ENCODE data around the gene GIMAP8. TPM values are rescaled to one million over a fixed set of nuclear protein-coding genes. Genes with fewer than 3 reads are reported as not detected.

Gene GIMAP8
- total RNA-seq, 2 donors from 2014 or later = 10.3 to 16.4 TPM

GRCh38 chr7:150420242-150420641 lies 30.2 kb upstream of the GIMAP8 start:
- Mint-ChIP-seq H3K9me3 (no peaks in the 10 kb centered on the region), H3K36me3 (ENCODE audit: low read depth) (no peaks in the 10 kb centered on the region), H3K4me3 (no peak overlapping the region), H3K4me1 (peaks cover 6% of the 10 kb centered on the region), H3K27me3 (no peaks in the 10 kb centered on the region), H3K27ac (no peak overlapping the region)
- ATAC-seq (replicated peaks) = no peak

GRCh38 chr7:150420987-150421674 lies 29.3 kb upstream of the GIMAP8 start:
- Mint-ChIP-seq H3K4me3 (peak overlapping the region; percentile 21), H3K9me3 (no peaks in the 10 kb centered on the region), H3K27me3 (no peaks in the 10 kb centered on the region), H3K4me1 (peaks cover 6% of the 10 kb centered on the region), H3K36me3 (ENCODE audit: low read depth) (no peaks in the 10 kb centered on the region), H3K27ac (no peak overlapping the region)
- peak; percentile 100 for ATAC-seq (replicated peaks)

- no peak for ATAC-seq (replicated peaks)
- H3K27ac Mint-ChIP-seq = no peak overlapping the region
- H3K4me1 Mint-ChIP-seq = peaks cover 6% of the 10 kb centered on the region
- H3K9me3 Mint-ChIP-seq = no peaks in the 10 kb centered on the region
- H3K4me3 Mint-ChIP-seq = no peak overlapping the region
- H3K27me3 Mint-ChIP-seq = no peaks in the 10 kb centered on the region
- H3K36me3 Mint-ChIP-seq (ENCODE audit: low read depth) = no peaks in the 10 kb centered on the region
Observed at GRCh38 chr7:150421831-150422230, 28.6 kb upstream of the GIMAP8 start.

- H3K36me3 Mint-ChIP-seq (ENCODE audit: low read depth) = no peaks in the 10 kb centered on the region
Observed at GRCh38 chr7:150425670-150426069, 24.8 kb upstream of the GIMAP8 start.

GRCh38 chr7:150428671-150429451 lies 21.6 kb upstream of the GIMAP8 start:
- H3K27ac Mint-ChIP-seq = no peak overlapping the region
- H3K27me3 Mint-ChIP-seq = no peaks in the 10 kb centered on the region
- H3K9me3 Mint-ChIP-seq = no peaks in the 10 kb centered on the region
- no peaks in the 10 kb centered on the region for H3K4me1 Mint-ChIP-seq
- peak overlapping the region; percentile 5 for H3K4me3 Mint-ChIP-seq
- peak; percentile 87 for ATAC-seq (replicated peaks)
- H3K36me3 Mint-ChIP-seq (ENCODE audit: low read depth) = no peaks in the 10 kb centered on the region

More at GRCh38 chr7:150425670-150426069, 24.8 kb upstream of the GIMAP8 start:
- no peaks in the 10 kb centered on the region for H3K9me3 Mint-ChIP-seq
- ATAC-seq (replicated peaks) = no peak
- no peak overlapping the region for H3K4me3 Mint-ChIP-seq
- H3K4me1 Mint-ChIP-seq = peaks cover 6% of the 10 kb centered on the region
- no peak overlapping the region for H3K27ac Mint-ChIP-seq
- H3K27me3 Mint-ChIP-seq = no peaks in the 10 kb centered on the region

- Mint-ChIP-seq H3K4me1 (no peaks in the 10 kb centered on the region), H3K27ac (no peak overlapping the region), H3K36me3 (ENCODE audit: low read depth) (no peaks in the 10 kb centered on the region), H3K4me3 (no peak overlapping the region), H3K27me3 (no peaks in the 10 kb centered on the region), H3K9me3 (no peaks in the 10 kb centered on the region)
- ATAC-seq (replicated peaks) = no peak
Observed at GRCh38 chr7:150429699-150430098, 20.7 kb upstream of the GIMAP8 start.

GRCh38 chr7:150430465-150431085 lies 19.9 kb upstream of the GIMAP8 start:
- ATAC-seq (replicated peaks) = no peak
- Mint-ChIP-seq H3K36me3 (ENCODE audit: low read depth) (no peaks in the 10 kb centered on the region), H3K27me3 (no peaks in the 10 kb centered on the region), H3K4me1 (no peaks in the 10 kb centered on the region), H3K9me3 (no peaks in the 10 kb centered on the region), H3K4me3 (no peak overlapping the region), H3K27ac (no peak overlapping the region)

GRCh38 chr7:150431839-150432658 lies 18.4 kb upstream of the GIMAP8 start:
- Mint-ChIP-seq H3K27me3 (no peaks in the 10 kb centered on the region), H3K27ac (no peak overlapping the region), H3K9me3 (no peaks in the 10 kb centered on the region), H3K4me3 (no peak overlapping the region), H3K4me1 (no peaks in the 10 kb centered on the region), H3K36me3 (ENCODE audit: low read depth) (no peaks in the 10 kb centered on the region)
- ATAC-seq (replicated peaks) = no peak

- Mint-ChIP-seq H3K27ac (peak overlapping the region; percentile 88), H3K9me3 (no peaks in the 10 kb centered on the region), H3K4me1 (no peaks in the 10 kb centered on the region), H3K27me3 (no peaks in the 10 kb centered on the region), H3K4me3 (peak overlapping the region; percentile 51), H3K36me3 (ENCODE audit: low read depth) (no peaks in the 10 kb centered on the region)
- ATAC-seq (replicated peaks) = peak; percentile 58
Observed at GRCh38 chr7:150432915-150433892, 17.2 kb upstream of the GIMAP8 start.

GRCh38 chr7:150434240-150434639 lies 16.2 kb upstream of the GIMAP8 start:
- Mint-ChIP-seq H3K27me3 (no peaks in the 10 kb centered on the region), H3K4me1 (no peaks in the 10 kb centered on the region), H3K36me3 (ENCODE audit: low read depth) (no peaks in the 10 kb centered on the region), H3K9me3 (no peaks in the 10 kb centered on the region), H3K27ac (no peak overlapping the region), H3K4me3 (no peak overlapping the region)
- no peak for ATAC-seq (replicated peaks)

GRCh38 chr7:150435047-150435389 lies 15.4 kb upstream of the GIMAP8 start:
- ATAC-seq (replicated peaks) = no peak
- Mint-ChIP-seq H3K27ac (no peak overlapping the region), H3K4me3 (no peak overlapping the region), H3K27me3 (no peaks in the 10 kb centered on the region), H3K36me3 (ENCODE audit: low read depth) (no peaks in the 10 kb centered on the region), H3K9me3 (no peaks in the 10 kb centered on the region), H3K4me1 (peaks cover 4% of the 10 kb centered on the region)

GRCh38 chr7:150435390-150436073 lies 14.9 kb upstream of the GIMAP8 start:
- Mint-ChIP-seq H3K36me3 (ENCODE audit: low read depth) (no peaks in the 10 kb centered on the region), H3K9me3 (no peaks in the 10 kb centered on the region), H3K27me3 (no peaks in the 10 kb centered on the region), H3K4me1 (peaks cover 6% of the 10 kb centered on the region), H3K4me3 (no peak overlapping the region), H3K27ac (no peak overlapping the region)
- ATAC-seq (replicated peaks) = no peak

GRCh38 chr7:150439967-150440366 lies 10.5 kb upstream of the GIMAP8 start:
- peak; percentile 94 for ATAC-seq (replicated peaks)
- Mint-ChIP-seq H3K4me3 (peak overlapping the region; percentile 13), H3K4me1 (peaks cover 6% of the 10 kb centered on the region), H3K9me3 (no peaks in the 10 kb centered on the region), H3K27me3 (no peaks in the 10 kb centered on the region), H3K27ac (peak overlapping the region; percentile 20), H3K36me3 (ENCODE audit: low read depth) (no peaks in the 10 kb centered on the region)

Data from activated T-helper 17 cell treated with anti-CD3 and anti-CD28 coated beads, Interleukin-2, amount 50 U/mL, for 72 hours (primary cell).